Testis (tissue), 2 donors: ENCODE results near the gene NUDT3.

Experiments
- POLR2A ChIP-seq: fragments of 450-650 bp; IDR thresholded peaks from one replicate; pipeline ENCODE4 v1.6.1; 2017; ENCODE audit warnings: antibody characterized with exemption, mild to moderate bottlenecking, moderate library complexity
- TF ChIP-seq, protein P1 (sequence below), 3 experiments: fragments of 450-650 bp in 2 of 3; fragments of 200-600 bp in 1 of 3; sonication (generic) in 1 of 3; IDR thresholded peaks; one replicate each; pipeline ENCODE4 v1.5.1; 2016 to 2019; ENCODE audit warnings: antibody characterized with exemption in 3 of 3, mild to moderate bottlenecking in 2 of 3, moderate library complexity in 1 of 3

DNA sequence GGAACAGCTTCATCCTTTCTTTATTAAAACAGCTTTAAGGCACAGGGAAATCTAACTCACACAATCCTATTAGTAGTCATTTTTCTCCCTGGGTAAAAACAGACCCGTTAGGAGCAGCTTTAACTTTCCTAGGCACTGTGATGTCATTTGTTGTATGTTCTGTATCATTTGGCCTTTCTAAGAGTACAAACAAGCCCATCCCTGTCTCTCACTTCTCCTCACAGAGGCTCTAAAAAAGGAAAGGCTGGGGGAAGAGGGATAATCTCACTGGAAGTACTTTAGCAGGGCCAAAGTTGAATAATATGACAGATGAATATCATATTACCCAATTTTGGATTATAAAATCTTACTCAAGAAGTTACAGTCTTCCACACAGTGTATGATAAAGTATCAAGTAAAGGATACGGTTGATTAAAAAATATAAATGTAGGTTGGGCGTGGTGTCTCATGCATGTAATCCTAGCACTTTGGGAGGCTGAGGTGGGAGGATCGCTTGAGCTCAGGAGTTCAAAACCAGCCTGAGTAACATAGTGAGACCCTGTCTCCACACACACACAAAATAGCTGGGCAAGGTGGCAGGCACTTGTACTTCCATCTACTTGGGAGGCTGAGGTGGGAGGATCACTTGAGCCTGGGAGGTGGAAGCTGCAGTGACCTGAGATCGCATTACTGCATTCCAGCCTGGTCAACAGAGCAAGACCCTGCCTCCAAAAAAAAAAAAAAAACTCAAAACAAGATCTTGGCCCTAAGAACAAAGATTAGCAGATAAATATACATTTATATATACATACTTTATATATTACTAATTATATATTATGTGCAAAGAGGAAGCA is 7.9 kb downstream of the NUDT3 start:
- TF ChIP-seq, protein P1, sequence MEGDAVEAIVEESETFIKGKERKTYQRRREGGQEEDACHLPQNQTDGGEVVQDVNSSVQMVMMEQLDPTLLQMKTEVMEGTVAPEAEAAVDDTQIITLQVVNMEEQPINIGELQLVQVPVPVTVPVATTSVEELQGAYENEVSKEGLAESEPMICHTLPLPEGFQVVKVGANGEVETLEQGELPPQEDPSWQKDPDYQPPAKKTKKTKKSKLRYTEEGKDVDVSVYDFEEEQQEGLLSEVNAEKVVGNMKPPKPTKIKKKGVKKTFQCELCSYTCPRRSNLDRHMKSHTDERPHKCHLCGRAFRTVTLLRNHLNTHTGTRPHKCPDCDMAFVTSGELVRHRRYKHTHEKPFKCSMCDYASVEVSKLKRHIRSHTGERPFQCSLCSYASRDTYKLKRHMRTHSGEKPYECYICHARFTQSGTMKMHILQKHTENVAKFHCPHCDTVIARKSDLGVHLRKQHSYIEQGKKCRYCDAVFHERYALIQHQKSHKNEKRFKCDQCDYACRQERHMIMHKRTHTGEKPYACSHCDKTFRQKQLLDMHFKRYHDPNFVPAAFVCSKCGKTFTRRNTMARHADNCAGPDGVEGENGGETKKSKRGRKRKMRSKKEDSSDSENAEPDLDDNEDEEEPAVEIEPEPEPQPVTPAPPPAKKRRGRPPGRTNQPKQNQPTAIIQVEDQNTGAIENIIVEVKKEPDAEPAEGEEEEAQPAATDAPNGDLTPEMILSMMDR (IDR thresholded peaks at IDR 0.05): no peak
- TF ChIP-seq POLR2A: no peak
